ENCODE measurements around the gene RIN3. TPM values are rescaled to one million over a fixed set of nuclear protein-coding genes. Genes with fewer than 3 reads are reported as not detected.

Gene RIN3
- total RNA-seq, 6 experiments from 2014 or later = 19.7 to 26.0 (median 24.6) TPM

GRCh38 chr14:92706386-92706785, 192.8 kb downstream of the RIN3 start:
- H3K4me1 Mint-ChIP-seq (ENCODE audit: low read depth) = peaks cover 15% of the 10 kb centered on the region

GRCh38 chr14:92709340-92710000, 195.9 kb downstream of the RIN3 start:
- Mint-ChIP-seq H3K27me3 (ENCODE audit: insufficient read depth) (no peaks in the 10 kb centered on the region), H3K4me3 (no peak overlapping the region), H3K36me3 (ENCODE audit: low read depth) (no peaks in the 10 kb centered on the region), H3K27ac (peak overlapping the region; percentile 85), H3K9me3 (no peaks in the 10 kb centered on the region), H3K4me1 (ENCODE audit: low read depth) (peaks cover 15% of the 10 kb centered on the region)
- TF ChIP-seq CTCF (IDR thresholded peaks at IDR 0.05) = no peak
- no peak for DNase-seq

More at GRCh38 chr14:92706386-92706785, 192.8 kb downstream of the RIN3 start:
- H3K9me3 Mint-ChIP-seq = no peaks in the 10 kb centered on the region
- no peak overlapping the region for H3K4me3 Mint-ChIP-seq
- H3K27me3 Mint-ChIP-seq (ENCODE audit: insufficient read depth) = no peaks in the 10 kb centered on the region; the same call in 1 of the 2 replicates
- H3K27ac Mint-ChIP-seq = no peak overlapping the region
- H3K36me3 Mint-ChIP-seq (ENCODE audit: low read depth) = no peaks in the 10 kb centered on the region
- TF ChIP-seq CTCF (IDR thresholded peaks at IDR 0.05) = no peak
- DNase-seq = no peak

GRCh38 chr14:92710001-92710341, 196.4 kb downstream of the RIN3 start:
- Mint-ChIP-seq H3K27me3 (ENCODE audit: insufficient read depth) (no peaks in the 10 kb centered on the region), H3K9me3 (no peaks in the 10 kb centered on the region), H3K27ac (no peak overlapping the region), H3K4me3 (no peak overlapping the region), H3K4me1 (ENCODE audit: low read depth) (peaks cover 15% of the 10 kb centered on the region), H3K36me3 (ENCODE audit: low read depth) (no peaks in the 10 kb centered on the region)
- no peak for TF ChIP-seq CTCF (IDR thresholded peaks at IDR 0.05)
- no peak for DNase-seq

GRCh38 chr14:92711976-92712653, 198.5 kb downstream of the RIN3 start:
- no peak for DNase-seq
- no peaks in the 10 kb centered on the region for H3K27me3 Mint-ChIP-seq (ENCODE audit: insufficient read depth)
- no peaks in the 10 kb centered on the region for H3K36me3 Mint-ChIP-seq (ENCODE audit: low read depth)
- no peak overlapping the region for H3K4me3 Mint-ChIP-seq
- H3K9me3 Mint-ChIP-seq = no peaks in the 10 kb centered on the region
- no peak overlapping the region for H3K27ac Mint-ChIP-seq
- peaks cover 15% of the 10 kb centered on the region for H3K4me1 Mint-ChIP-seq (ENCODE audit: low read depth)
- TF ChIP-seq CTCF (IDR thresholded peaks at IDR 0.05) = no peak

GRCh38 chr14:92712654-92713051, 199.1 kb downstream of the RIN3 start:
- TF ChIP-seq CTCF (IDR thresholded peaks at IDR 0.05) = no peak
- no peaks in the 10 kb centered on the region for H3K9me3 Mint-ChIP-seq
- H3K27me3 Mint-ChIP-seq (ENCODE audit: insufficient read depth) = peaks cover 2% of the 10 kb centered on the region; the same call in 1 of the 2 replicates
- H3K36me3 Mint-ChIP-seq (ENCODE audit: low read depth) = no peaks in the 10 kb centered on the region
- peaks cover 15% of the 10 kb centered on the region for H3K4me1 Mint-ChIP-seq (ENCODE audit: low read depth)
- no peak overlapping the region for H3K4me3 Mint-ChIP-seq
- DNase-seq = no peak
- no peak overlapping the region for H3K27ac Mint-ChIP-seq

Measured in HFFc6 (cell line).